CD14-positive monocyte (primary cell): Measurements from ENCODE around the gene AHNAK. TPM values are rescaled to one million over a fixed set of nuclear protein-coding genes. Genes with fewer than 3 reads are reported as not detected.

ENCODE experiments used
- DNase-seq, 3 donors: peaks; one replicate each; pipeline ENCODE4 v3.0.0-alpha.2; 2011 to 2022
- H2AFZ ChIP-seq: 2 replicates; pipeline ENCODE4 v1.6.0; 2012; ENCODE audit warnings: mild to moderate bottlenecking, low read depth, low read length, inconsistent platforms; ENCODE audit not compliant: insufficient read depth, poor library complexity, severe bottlenecking
- H3K27ac ChIP-seq, 2 donors: 1 replicate in 1 of 2; 2 replicates in 1 of 2; pipeline ENCODE4 v1.5.1; 2012 to 2013; ENCODE audit warnings: low read length in 2 of 2, control low read depth in 1 of 2, inconsistent platforms in 1 of 2, low read depth in 1 of 2, mild to moderate bottlenecking in 1 of 2
- H3K27me3 ChIP-seq, 2 donors: one replicate each; pipeline versions ENCODE4 v1.6.0 to v1.6.1; 2011 to 2013; ENCODE audit warnings: low read length in 2 of 2; ENCODE audit not compliant: control insufficient read depth in 2 of 2, insufficient read depth in 2 of 2
- H3K36me3 ChIP-seq, 2 donors: replicated peaks in 1 of 2; 1 replicate in 1 of 2; 2 replicates in 1 of 2; pipeline versions ENCODE4 v1.5.1 to v1.6.1; 2012 to 2013; ENCODE audit warnings: low read length in 2 of 2, control low read depth in 1 of 2, inconsistent platforms in 1 of 2, mild to moderate bottlenecking in 1 of 2; ENCODE audit not compliant: insufficient read depth in 2 of 2, control insufficient read depth in 1 of 2
- H3K4me1 ChIP-seq, 2 donors: 1 replicate in 1 of 2; 2 replicates in 1 of 2; pipeline versions ENCODE4 v1.5.1 to v1.6.1; 2012 to 2013; ENCODE audit warnings: low read length in 2 of 2, control low read depth in 1 of 2, inconsistent platforms in 1 of 2, mild to moderate bottlenecking in 1 of 2, moderate library complexity in 1 of 2; ENCODE audit not compliant: insufficient read depth in 2 of 2, control insufficient read depth in 1 of 2
- H3K4me2 ChIP-seq: replicated peaks from 2 replicates; pipeline ENCODE3; 2012; ENCODE audit warnings: low read length, moderate library complexity, mild to moderate bottlenecking; ENCODE audit not compliant: poor library complexity, severe bottlenecking; ENCODE audit errors: extremely low read depth
- H3K4me3 ChIP-seq, 3 experiments: fragments of 200-600 bp in 1 of 3; sonication (generic) in 1 of 3; replicated peaks in 1 of 3; 1 replicate in 2 of 3; 2 replicates in 1 of 3; pipeline ENCODE4 v1.5.1; 2011 to 2013; ENCODE audit warnings: low read length in 3 of 3, mild to moderate bottlenecking in 3 of 3, control low read depth in 2 of 3, low read depth in 2 of 3, inconsistent platforms in 1 of 3, moderate library complexity in 1 of 3
- H3K79me2 ChIP-seq: 2 replicates; pipeline ENCODE4 v1.6.0; 2012; ENCODE audit warnings: mild to moderate bottlenecking, control low read depth, inconsistent platforms, low read length, moderate library complexity; ENCODE audit not compliant: insufficient read depth
- H3K9ac ChIP-seq: 2 replicates; pipeline ENCODE4 v1.6.0; 2017; ENCODE audit warnings: low read length, mild to moderate bottlenecking; ENCODE audit not compliant: insufficient read depth, poor library complexity, severe bottlenecking
- H3K9me3 ChIP-seq, 2 donors: replicated peaks in 1 of 2; 1 replicate in 1 of 2; 2 replicates in 1 of 2; pipeline versions ENCODE4 v1.5.1 to v1.6.1; 2012 to 2013; ENCODE audit warnings: low read length in 2 of 2, control low read depth in 1 of 2; ENCODE audit not compliant: control insufficient read depth in 1 of 2, insufficient read depth in 1 of 2
- H4K20me1 ChIP-seq: 2 replicates; pipeline ENCODE4 v1.6.0; 2012; ENCODE audit warnings: mild to moderate bottlenecking, low read length, control low read depth, moderate library complexity; ENCODE audit not compliant: insufficient read depth
- H3K27ac Mint-ChIP-seq, 7 donors: one replicate each; pipeline ENCODE4 v1.8.0; 2020; ENCODE audit warnings: mild to moderate bottlenecking in 7 of 7, mixed read lengths in 7 of 7, moderate library complexity in 6 of 7, inconsistent platforms in 2 of 7
- H3K27me3 Mint-ChIP-seq, 3 donors: one replicate each; pipeline ENCODE4 v1.8.0; 2021 to 2022; ENCODE audit warnings: low read depth in 3 of 3, mild to moderate bottlenecking in 3 of 3, mixed read lengths in 3 of 3, moderate library complexity in 3 of 3, inconsistent platforms in 1 of 3
- H3K36me3 Mint-ChIP-seq, 2 donors: one replicate each; pipeline ENCODE4 v1.8.0; 2020; ENCODE audit warnings: mixed read lengths in 2 of 2, inconsistent platforms in 1 of 2, mild to moderate bottlenecking in 1 of 2
- H3K4me1 Mint-ChIP-seq: one replicate; pipeline ENCODE4 v1.8.0; 2020; ENCODE audit warnings: mild to moderate bottlenecking, mixed read lengths
- H3K4me3 Mint-ChIP-seq, 2 donors: one replicate each; pipeline ENCODE4 v1.8.0; 2020; ENCODE audit warnings: mild to moderate bottlenecking in 2 of 2, mixed read lengths in 2 of 2, moderate library complexity in 1 of 2
- H3K9me3 Mint-ChIP-seq, 7 donors: one replicate each; pipeline ENCODE4 v1.8.0; 2020 to 2022; ENCODE audit warnings: mixed read lengths in 7 of 7, mild to moderate bottlenecking in 6 of 7, moderate library complexity in 6 of 7, inconsistent platforms in 2 of 7
- WGBS: methylation state at CpG from one replicate; pipeline ENCODE4 v1.1.5; 2013; ENCODE audit warnings: missing lambda C conversion rate; ENCODE audit not compliant: insufficient coverage; 5-methylcytosine and 5-hydroxymethylcytosine counted together
- intact Hi-C, 2 donors: fragments of 100-400 bp; cut with micrococcal nuclease; formaldehyde crosslinking; loops; one replicate each; pipeline versions ENCODE4 v1.15.0 to v1.15.1; 2023
- polyA plus RNA-seq, 3 donors: library from polyadenylated mRNA; depleted of rRNA in 1 of 3; unstranded in 2 of 3; stranded (reverse) in 1 of 3; fragments of 300-500 nt in 2 of 3; fragments of >200 nt in 1 of 3; fragmentation: Illumina TruSeq in 2 of 3; gene quantifications; 1 replicate in 2 of 3; 2 replicates in 1 of 3; pipeline ENCODE4 v1.2.3, GENCODE V29; 2012 to 2021
- TF ChIP-seq, protein P1 (sequence below): fragments of 200-600 bp; IDR thresholded peaks from one replicate; pipeline ENCODE4 v1.8.0; 2022; ENCODE audit warnings: antibody characterized with exemption, mild to moderate bottlenecking

The AHNAK gene
- polyA plus RNA-seq, 3 donors: 80.0 to 201 (median 103) TPM

DNA sequence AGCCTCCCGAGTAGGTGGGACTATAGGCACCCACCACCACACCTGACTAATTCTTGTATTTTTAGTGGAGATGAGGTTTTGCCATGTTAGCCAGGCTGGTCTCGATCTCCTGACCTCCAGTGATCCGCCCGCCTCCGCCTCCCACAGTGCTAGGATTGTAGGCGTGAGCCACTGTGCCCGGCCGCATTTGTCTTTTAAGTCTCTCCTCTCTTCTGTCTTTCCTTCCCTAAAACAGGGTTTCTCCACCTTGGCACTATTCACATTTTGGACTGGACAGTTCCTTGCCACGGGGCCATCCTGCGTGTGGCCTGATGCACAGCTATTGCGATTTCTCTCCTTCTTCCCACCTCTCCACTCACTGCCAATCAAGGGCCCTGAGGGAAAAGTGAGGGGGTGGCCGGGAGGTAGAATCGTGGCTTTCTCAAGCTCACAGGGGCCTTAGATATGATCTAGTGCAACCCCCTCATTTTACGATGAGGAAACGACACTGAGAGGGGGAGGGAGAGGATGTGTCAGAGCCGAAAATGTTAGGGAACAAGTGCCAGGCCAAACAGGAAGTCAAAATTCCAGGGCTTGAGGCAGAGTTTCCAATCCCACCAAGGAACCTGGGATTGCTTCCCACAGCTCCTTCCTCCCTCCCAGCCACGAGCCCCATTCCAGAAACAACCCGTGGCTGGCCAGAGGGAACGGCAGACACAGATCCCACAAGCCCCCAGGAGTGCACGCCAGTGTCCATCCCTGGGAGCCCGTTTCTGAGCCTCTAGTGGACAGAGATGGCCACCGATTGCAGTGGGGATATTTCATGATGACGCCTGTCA, 106.6 kb downstream of the AHNAK start:
- no peaks in the 10 kb centered on the region for H3K9me3 Mint-ChIP-seq
- peak in 2 of 3 donors; percentile 35 to 38 for DNase-seq
- no peaks in the 10 kb centered on the region for H3K36me3 Mint-ChIP-seq
- H2AFZ ChIP-seq: peak overlapping the region; percentile 47
- intact Hi-C loops: no loop called here
- peak overlapping the region; percentile 11 to 87 (median 51) for H3K27ac Mint-ChIP-seq
- H3K27me3 ChIP-seq: no peaks in the 10 kb centered on the region
- peak overlapping the region; percentile 34 to 64 for H3K27ac ChIP-seq
- H3K9me3 ChIP-seq: no peaks in the 10 kb centered on the region
- peak overlapping the region; percentile 57 for H3K4me2 ChIP-seq
- H3K4me3 ChIP-seq: peak overlapping the region in 1 of 3 experiments; percentile 13
- no peaks in the 10 kb centered on the region for H4K20me1 ChIP-seq
- H3K4me1 ChIP-seq: peaks cover 58 to 73% of the 10 kb centered on the region in 2 donors
- peaks cover 51% of the 10 kb centered on the region for H3K4me1 Mint-ChIP-seq
- H3K9ac ChIP-seq: no peak overlapping the region
- no peaks in the 10 kb centered on the region for H3K79me2 ChIP-seq
- H3K36me3 ChIP-seq: no peaks in the 10 kb centered on the region
- TF ChIP-seq, protein P1, sequence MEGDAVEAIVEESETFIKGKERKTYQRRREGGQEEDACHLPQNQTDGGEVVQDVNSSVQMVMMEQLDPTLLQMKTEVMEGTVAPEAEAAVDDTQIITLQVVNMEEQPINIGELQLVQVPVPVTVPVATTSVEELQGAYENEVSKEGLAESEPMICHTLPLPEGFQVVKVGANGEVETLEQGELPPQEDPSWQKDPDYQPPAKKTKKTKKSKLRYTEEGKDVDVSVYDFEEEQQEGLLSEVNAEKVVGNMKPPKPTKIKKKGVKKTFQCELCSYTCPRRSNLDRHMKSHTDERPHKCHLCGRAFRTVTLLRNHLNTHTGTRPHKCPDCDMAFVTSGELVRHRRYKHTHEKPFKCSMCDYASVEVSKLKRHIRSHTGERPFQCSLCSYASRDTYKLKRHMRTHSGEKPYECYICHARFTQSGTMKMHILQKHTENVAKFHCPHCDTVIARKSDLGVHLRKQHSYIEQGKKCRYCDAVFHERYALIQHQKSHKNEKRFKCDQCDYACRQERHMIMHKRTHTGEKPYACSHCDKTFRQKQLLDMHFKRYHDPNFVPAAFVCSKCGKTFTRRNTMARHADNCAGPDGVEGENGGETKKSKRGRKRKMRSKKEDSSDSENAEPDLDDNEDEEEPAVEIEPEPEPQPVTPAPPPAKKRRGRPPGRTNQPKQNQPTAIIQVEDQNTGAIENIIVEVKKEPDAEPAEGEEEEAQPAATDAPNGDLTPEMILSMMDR: no peak
- H3K4me3 Mint-ChIP-seq: peak overlapping the region in 1 of 2 donors; percentile 39
- WGBS: 75% methylated on average over 11 of the region's 23 CpGs
- H3K27me3 Mint-ChIP-seq: peaks cover 0 to 2% (median 0%) of the 10 kb centered on the region in 3 donors

DNA sequence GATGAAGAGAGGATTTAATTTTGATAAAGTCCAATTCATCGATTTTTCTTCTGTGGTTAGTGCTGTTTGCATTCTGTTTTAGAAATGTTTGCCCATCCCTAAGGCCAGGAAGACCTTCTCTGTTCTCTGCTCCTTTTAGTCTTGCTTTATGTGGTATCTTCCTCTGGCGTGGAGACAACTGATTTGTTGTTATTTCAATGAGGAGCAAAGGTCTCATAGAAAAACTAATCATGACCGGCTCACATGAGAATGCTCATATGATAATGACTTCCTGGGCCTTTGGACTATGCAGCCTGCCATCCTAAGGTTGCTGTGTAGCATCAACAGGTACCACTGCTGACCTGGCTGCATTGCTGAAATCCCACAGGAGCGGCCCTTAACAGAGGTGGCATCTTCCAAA, 108.0 kb downstream of the AHNAK start:
- Histone ChIP-seq H3K4me1 (peaks cover 57 to 73% of the 10 kb centered on the region in 2 donors), H3K9me3 (no peaks in the 10 kb centered on the region), H3K4me2 (no peak overlapping the region), H3K4me3 (no peak overlapping the region), H3K79me2 (no peaks in the 10 kb centered on the region), H3K27me3 (no peaks in the 10 kb centered on the region), H2AFZ (no peak overlapping the region), H3K9ac (no peak overlapping the region), H4K20me1 (no peaks in the 10 kb centered on the region), H3K36me3 (no peaks in the 10 kb centered on the region), H3K27ac (no peak overlapping the region)
- no peaks in the 10 kb centered on the region for H3K36me3 Mint-ChIP-seq
- peaks cover 51% of the 10 kb centered on the region for H3K4me1 Mint-ChIP-seq
- WGBS: 88% methylated on average over 3 of the region's 4 CpGs
- intact Hi-C loops: no loop called here
- no peak for DNase-seq
- H3K27me3 Mint-ChIP-seq: peaks cover 0 to 2% (median 0%) of the 10 kb centered on the region in 3 donors
- H3K27ac Mint-ChIP-seq: no peak overlapping the region
- H3K9me3 Mint-ChIP-seq: peaks cover 0 to 3% (median 0%) of the 10 kb centered on the region in 7 donors
- TF ChIP-seq, protein P1: no peak
- no peak overlapping the region for H3K4me3 Mint-ChIP-seq
